CD4-positive, alpha-beta T cell treated with Interleukin-17A for 1 hour (primary cell): ENCODE results near the gene LASP1.
A peak's percentile ranks its signal among the peaks of the same experiment; 100 is the strongest.
"Not testable (repeated sequence)": the region's sequence is repeated elsewhere in the genome, so short reads cannot be mapped to it uniquely, and the experiment has no call there.

Experiments used
- DNase-seq: peaks from one replicate; pipeline ENCODE4 v3.0.0-alpha.2; 2020

Gene LASP1

GRCh38 chr17:38940404-38940803 lies 70.5 kb downstream of the LASP1 start:
- DNase-seq = no peak

- DNase-seq = no peak
Measured at GRCh38 chr17:38942696-38943334, 73.0 kb downstream of the LASP1 start.

GRCh38 chr17:38943607-38944006 lies 73.7 kb downstream of the LASP1 start:
- DNase-seq = no peak

GRCh38 chr17:38947189-38947588 lies 77.3 kb downstream of the LASP1 start:
- no peak for DNase-seq

GRCh38 chr17:38953800-38954199 lies 83.9 kb downstream of the LASP1 start:
- DNase-seq = not testable (repeated sequence)

GRCh38 chr17:38958326-38958725 lies 88.5 kb downstream of the LASP1 start:
- no peak for DNase-seq

- no peak for DNase-seq
Measured at GRCh38 chr17:38958756-38959155, 88.9 kb downstream of the LASP1 start.

- no peak for DNase-seq
Measured at GRCh38 chr17:38959508-38959907, 89.7 kb downstream of the LASP1 start.

GRCh38 chr17:38960402-38960801 lies 90.5 kb downstream of the LASP1 start:
- DNase-seq = peak; percentile 24

- DNase-seq = peak; percentile 25
Measured at GRCh38 chr17:38961413-38961812, 91.6 kb downstream of the LASP1 start.

GRCh38 chr17:38967290-38967738 lies 97.5 kb downstream of the LASP1 start, which contains the start of gene FBXO47:
Gene FBXO47, minus strand, starts transcription at chr17:38967403. Its CDS starts 4,378 bp downstream, at chr17:38963025.
- DNase-seq = peak; percentile 88

- no peak for DNase-seq
Measured at GRCh38 chr17:38969281-38969680, 99.4 kb downstream of the LASP1 start.

GRCh38 chr17:38970128-38970527 lies 100.3 kb downstream of the LASP1 start:
- no peak for DNase-seq

GRCh38 chr17:38970804-38971203 lies 100.9 kb downstream of the LASP1 start:
- DNase-seq = no peak
